ENCODE results near the gene UNC45A.

GRCh38 chr15:90885432-90886290, 49.4 kb upstream of the UNC45A start:
- TF ChIP-seq EP300 (IDR thresholded peaks at IDR 0.05) (no peak), CTCF (IDR thresholded peaks at IDR 0.05) (peak; percentile 95 to 98 (median 96)), POLR2AphosphoS5 (IDR thresholded peaks at IDR 0.05) (no peak)
